Parathyroid adenoma (tissue), 2 donors: ENCODE data around the gene AMY1A.
"Not testable (repeated sequence)": the region's sequence is repeated elsewhere in the genome, so short reads cannot be mapped to it uniquely, and the experiment has no call there.

Source experiments
- H2AFZ ChIP-seq: fragments of 300-600 bp; sonication (generic); one replicate; pipeline ENCODE4 v1.7.0; 2017; ENCODE audit warnings: antibody characterized with exemption, mild to moderate bottlenecking
- H3K27ac ChIP-seq: fragments of 300-600 bp; sonication (generic); one replicate; pipeline ENCODE4 v1.7.0; 2017
- H3K27me3 ChIP-seq: fragments of 300-600 bp; sonication (generic); one replicate; pipeline ENCODE4 v1.7.0; 2017; ENCODE audit warnings: low read length; ENCODE audit not compliant: control insufficient read depth, insufficient read depth
- H3K36me3 ChIP-seq: fragments of 300-600 bp; sonication (generic); one replicate; pipeline ENCODE4 v1.7.0; 2017; ENCODE audit warnings: low read length; ENCODE audit not compliant: control insufficient read depth, insufficient read depth
- H3K4me1 ChIP-seq: fragments of 300-600 bp; sonication (generic); one replicate; pipeline ENCODE4 v1.7.0; 2017; ENCODE audit warnings: control low read depth
- H3K4me2 ChIP-seq: fragments of 300-600 bp; sonication (generic); one replicate; pipeline ENCODE4 v1.7.0; 2017; ENCODE audit warnings: low read length
- H3K4me3 ChIP-seq: fragments of 300-600 bp; sonication (generic); one replicate; pipeline ENCODE4 v1.7.0; 2017; ENCODE audit warnings: low read depth, low read length
- H3K79me2 ChIP-seq: fragments of 300-600 bp; sonication (generic); one replicate; pipeline ENCODE4 v1.7.0; 2017; ENCODE audit warnings: control low read depth
- H3K9ac ChIP-seq: fragments of 300-600 bp; sonication (generic); one replicate; pipeline ENCODE4 v1.7.0; 2017; ENCODE audit warnings: mild to moderate bottlenecking
- H3K9me3 ChIP-seq: fragments of 300-600 bp; sonication (generic); one replicate; pipeline ENCODE4 v1.7.0; 2017; ENCODE audit warnings: low read length; ENCODE audit not compliant: control insufficient read depth
- donor health status: primary hyperparathyroidism.

AMY1A gene

GRCh38 chr1:103697430-103697829 lies 41.9 kb downstream of the AMY1A start:
- H3K27me3 ChIP-seq, H3K9me3 ChIP-seq, H3K4me3 ChIP-seq, H3K4me2 ChIP-seq, H2AFZ ChIP-seq, H3K79me2 ChIP-seq, H3K27ac ChIP-seq, H3K36me3 ChIP-seq, H3K4me1 ChIP-seq, H3K9ac ChIP-seq: not testable (repeated sequence)

GRCh38 chr1:103700669-103701068 lies 45.1 kb downstream of the AMY1A start:
- H3K27me3 ChIP-seq, H3K9ac ChIP-seq, H3K4me2 ChIP-seq, H3K9me3 ChIP-seq, H3K36me3 ChIP-seq, H3K79me2 ChIP-seq, H3K27ac ChIP-seq, H3K4me3 ChIP-seq, H2AFZ ChIP-seq, H3K4me1 ChIP-seq: not testable (repeated sequence)

GRCh38 chr1:103701256-103701655 lies 45.7 kb downstream of the AMY1A start:
- H3K27me3 ChIP-seq, H3K4me1 ChIP-seq, H3K4me3 ChIP-seq, H3K79me2 ChIP-seq, H3K36me3 ChIP-seq, H3K9ac ChIP-seq, H3K27ac ChIP-seq, H2AFZ ChIP-seq, H3K9me3 ChIP-seq, H3K4me2 ChIP-seq: not testable (repeated sequence)

- not testable (repeated sequence) for H3K27ac ChIP-seq, H3K4me3 ChIP-seq, H3K4me2 ChIP-seq, H3K27me3 ChIP-seq, H3K36me3 ChIP-seq, H3K9me3 ChIP-seq, H3K79me2 ChIP-seq, H2AFZ ChIP-seq, H3K9ac ChIP-seq, H3K4me1 ChIP-seq
These were observed 52.1 kb downstream of the AMY1A start for GRCh38 chr1:103707670-103708069.

- H3K9ac ChIP-seq, H3K9me3 ChIP-seq, H3K79me2 ChIP-seq, H3K4me2 ChIP-seq, H3K4me3 ChIP-seq, H3K36me3 ChIP-seq, H3K27me3 ChIP-seq, H3K4me1 ChIP-seq, H2AFZ ChIP-seq, H3K27ac ChIP-seq: not testable (repeated sequence)
These were observed 54.8 kb downstream of the AMY1A start for GRCh38 chr1:103710381-103710780.
